Measurements from ENCODE around the gene ERCC4.

ERCC4 gene

DNA sequence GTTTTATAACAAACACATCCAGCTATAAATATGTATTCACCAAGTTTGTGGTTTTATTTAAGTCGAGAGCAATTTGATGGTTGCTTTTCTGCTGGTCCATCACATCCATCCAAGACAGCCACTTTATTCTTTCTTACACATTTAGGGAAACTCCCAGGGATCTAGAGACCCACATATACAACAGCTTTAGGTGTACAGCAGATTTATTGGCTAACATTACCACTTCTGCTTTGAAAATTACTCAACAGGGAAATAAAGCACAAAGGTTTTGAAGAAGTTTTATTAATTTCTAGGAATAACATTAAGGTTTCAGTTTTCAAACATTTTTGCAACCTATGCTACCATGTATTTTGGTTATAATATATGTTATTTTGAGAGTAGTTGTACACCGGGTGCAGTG is 6.9 kb downstream of the ERCC4 start:
- ChIA-PET POLR2A (no interaction called here), CTCF (no interaction called here)
- Histone ChIP-seq H3K4me3 (ENCODE audit: low read depth, low read length) (no peak overlapping the region), H3K36me3 (ENCODE audit: control insufficient read depth in 2 of 2, insufficient read depth in 1 of 2, low read length in 2 of 2) (peaks cover 22 to 62% of the 10 kb centered on the region in 2 experiments), H3K9me3 (ENCODE audit: control insufficient read depth, insufficient read depth, low read depth, low read length) (no peaks in the 10 kb centered on the region), H3K27ac (ENCODE audit: extremely low read depth, low read depth, low read length) (no peak overlapping the region), H3K4me1 (ENCODE audit: control insufficient read depth, insufficient read depth, low read length) (no peaks in the 10 kb centered on the region)
- TF ChIP-seq, protein P1, sequence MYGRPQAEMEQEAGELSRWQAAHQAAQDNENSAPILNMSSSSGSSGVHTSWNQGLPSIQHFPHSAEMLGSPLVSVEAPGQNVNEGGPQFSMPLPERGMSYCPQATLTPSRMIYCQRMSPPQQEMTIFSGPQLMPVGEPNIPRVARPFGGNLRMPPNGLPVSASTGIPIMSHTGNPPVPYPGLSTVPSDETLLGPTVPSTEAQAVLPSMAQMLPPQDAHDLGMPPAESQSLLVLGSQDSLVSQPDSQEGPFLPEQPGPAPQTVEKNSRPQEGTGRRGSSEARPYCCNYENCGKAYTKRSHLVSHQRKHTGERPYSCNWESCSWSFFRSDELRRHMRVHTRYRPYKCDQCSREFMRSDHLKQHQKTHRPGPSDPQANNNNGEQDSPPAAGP (tag by site-specific recombination; IDR thresholded peaks at IDR 0.05): no peak
- TF ChIP-seq, protein P2, sequence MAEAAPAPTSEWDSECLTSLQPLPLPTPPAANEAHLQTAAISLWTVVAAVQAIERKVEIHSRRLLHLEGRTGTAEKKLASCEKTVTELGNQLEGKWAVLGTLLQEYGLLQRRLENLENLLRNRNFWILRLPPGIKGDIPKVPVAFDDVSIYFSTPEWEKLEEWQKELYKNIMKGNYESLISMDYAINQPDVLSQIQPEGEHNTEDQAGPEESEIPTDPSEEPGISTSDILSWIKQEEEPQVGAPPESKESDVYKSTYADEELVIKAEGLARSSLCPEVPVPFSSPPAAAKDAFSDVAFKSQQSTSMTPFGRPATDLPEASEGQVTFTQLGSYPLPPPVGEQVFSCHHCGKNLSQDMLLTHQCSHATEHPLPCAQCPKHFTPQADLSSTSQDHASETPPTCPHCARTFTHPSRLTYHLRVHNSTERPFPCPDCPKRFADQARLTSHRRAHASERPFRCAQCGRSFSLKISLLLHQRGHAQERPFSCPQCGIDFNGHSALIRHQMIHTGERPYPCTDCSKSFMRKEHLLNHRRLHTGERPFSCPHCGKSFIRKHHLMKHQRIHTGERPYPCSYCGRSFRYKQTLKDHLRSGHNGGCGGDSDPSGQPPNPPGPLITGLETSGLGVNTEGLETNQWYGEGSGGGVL (tag by site-specific recombination; IDR thresholded peaks at IDR 0.05): no peak
- TF ChIP-seq ZNF791 (tag by site-specific recombination; IDR thresholded peaks at IDR 0.05) (no peak), ZNF521 (tag by site-specific recombination; IDR thresholded peaks at IDR 0.05) (no peak), ZNF747 (tag by site-specific recombination; IDR thresholded peaks at IDR 0.05) (no peak), ZNF10 (tag by site-specific recombination; IDR thresholded peaks at IDR 0.05) (no peak), ZNF391 (tag by site-specific recombination; IDR thresholded peaks at IDR 0.05; ENCODE audit: borderline replicate concordance, low read depth) (no peak), ZNF544 (tag by site-specific recombination; IDR thresholded peaks at IDR 0.05) (no peak)
- TF ChIP-seq, protein P3, sequence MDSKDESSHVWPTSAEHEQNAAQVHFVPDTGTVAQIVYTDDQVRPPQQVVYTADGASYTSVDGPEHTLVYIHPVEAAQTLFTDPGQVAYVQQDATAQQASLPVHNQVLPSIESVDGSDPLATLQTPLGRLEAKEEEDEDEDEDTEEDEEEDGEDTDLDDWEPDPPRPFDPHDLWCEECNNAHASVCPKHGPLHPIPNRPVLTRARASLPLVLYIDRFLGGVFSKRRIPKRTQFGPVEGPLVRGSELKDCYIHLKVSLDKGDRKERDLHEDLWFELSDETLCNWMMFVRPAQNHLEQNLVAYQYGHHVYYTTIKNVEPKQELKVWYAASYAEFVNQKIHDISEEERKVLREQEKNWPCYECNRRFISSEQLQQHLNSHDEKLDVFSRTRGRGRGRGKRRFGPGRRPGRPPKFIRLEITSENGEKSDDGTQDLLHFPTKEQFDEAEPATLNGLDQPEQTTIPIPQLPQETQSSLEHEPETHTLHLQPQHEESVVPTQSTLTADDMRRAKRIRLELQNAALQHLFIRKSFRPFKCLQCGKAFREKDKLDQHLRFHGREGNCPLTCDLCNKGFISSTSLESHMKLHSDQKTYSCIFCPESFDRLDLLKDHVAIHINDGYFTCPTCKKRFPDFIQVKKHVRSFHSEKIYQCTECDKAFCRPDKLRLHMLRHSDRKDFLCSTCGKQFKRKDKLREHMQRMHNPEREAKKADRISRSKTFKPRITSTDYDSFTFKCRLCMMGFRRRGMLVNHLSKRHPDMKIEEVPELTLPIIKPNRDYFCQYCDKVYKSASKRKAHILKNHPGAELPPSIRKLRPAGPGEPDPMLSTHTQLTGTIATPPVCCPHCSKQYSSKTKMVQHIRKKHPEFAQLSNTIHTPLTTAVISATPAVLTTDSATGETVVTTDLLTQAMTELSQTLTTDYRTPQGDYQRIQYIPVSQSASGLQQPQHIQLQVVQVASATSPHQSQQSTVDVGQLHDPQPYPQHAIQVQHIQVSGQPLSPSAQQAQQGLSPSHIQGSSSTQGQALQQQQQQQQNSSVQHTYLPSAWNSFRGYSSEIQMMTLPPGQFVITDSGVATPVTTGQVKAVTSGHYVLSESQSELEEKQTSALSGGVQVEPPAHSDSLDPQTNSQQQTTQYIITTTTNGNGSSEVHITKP (tag by site-specific recombination; IDR thresholded peaks at IDR 0.05): no peak
- TF ChIP-seq, protein P4, sequence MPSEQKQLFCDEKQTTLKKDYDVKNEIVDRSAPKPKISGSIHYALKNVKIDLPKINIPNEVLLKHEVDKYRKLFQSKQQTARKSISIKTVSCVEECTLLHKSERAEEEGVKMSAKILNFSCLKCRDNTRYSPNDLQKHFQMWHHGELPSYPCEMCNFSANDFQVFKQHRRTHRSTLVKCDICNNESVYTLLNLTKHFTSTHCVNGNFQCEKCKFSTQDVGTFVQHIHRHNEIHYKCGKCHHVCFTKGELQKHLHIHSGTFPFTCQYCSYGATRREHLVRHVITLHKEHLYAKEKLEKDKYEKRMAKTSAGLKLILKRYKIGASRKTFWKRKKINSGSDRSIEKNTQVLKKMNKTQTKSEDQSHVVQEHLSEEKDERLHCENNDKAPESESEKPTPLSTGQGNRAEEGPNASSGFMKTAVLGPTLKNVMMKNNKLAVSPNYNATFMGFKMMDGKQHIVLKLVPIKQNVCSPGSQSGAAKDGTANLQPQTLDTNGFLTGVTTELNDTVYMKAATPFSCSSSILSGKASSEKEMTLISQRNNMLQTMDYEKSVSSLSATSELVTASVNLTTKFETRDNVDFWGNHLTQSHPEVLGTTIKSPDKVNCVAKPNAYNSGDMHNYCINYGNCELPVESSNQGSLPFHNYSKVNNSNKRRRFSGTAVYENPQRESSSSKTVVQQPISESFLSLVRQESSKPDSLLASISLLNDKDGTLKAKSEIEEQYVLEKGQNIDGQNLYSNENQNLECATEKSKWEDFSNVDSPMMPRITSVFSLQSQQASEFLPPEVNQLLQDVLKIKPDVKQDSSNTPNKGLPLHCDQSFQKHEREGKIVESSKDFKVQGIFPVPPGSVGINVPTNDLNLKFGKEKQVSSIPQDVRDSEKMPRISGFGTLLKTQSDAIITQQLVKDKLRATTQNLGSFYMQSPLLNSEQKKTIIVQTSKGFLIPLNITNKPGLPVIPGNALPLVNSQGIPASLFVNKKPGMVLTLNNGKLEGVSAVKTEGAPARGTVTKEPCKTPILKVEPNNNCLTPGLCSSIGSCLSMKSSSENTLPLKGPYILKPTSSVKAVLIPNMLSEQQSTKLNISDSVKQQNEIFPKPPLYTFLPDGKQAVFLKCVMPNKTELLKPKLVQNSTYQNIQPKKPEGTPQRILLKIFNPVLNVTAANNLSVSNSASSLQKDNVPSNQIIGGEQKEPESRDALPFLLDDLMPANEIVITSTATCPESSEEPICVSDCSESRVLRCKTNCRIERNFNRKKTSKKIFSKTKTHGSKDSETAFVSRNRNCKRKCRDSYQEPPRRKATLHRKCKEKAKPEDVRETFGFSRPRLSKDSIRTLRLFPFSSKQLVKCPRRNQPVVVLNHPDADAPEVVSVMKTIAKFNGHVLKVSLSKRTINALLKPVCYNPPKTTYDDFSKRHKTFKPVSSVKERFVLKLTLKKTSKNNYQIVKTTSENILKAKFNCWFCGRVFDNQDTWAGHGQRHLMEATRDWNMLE (tag by site-specific recombination; conservative IDR thresholded peaks at IDR 0.05; ENCODE audit: low read depth): no peak

DNA sequence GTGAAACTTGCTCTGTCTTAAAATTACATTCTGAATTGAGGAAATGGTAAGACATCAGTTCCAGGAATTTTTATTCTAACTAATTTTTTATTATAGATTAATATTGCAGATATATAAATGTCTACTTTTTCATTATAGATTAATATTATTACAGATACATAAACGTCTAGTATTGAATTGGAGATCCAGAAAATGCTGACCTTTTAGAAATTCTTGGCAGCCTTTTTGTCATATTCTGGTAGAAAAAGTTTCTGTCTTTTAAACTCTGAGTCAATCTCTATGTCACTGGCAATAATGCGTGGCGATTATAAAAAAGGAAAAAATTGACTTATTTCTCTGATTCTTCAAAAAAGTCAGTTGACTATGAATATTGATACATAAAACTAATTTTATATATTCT is 8.7 kb downstream of the ERCC4 start:
- Histone ChIP-seq H3K9me3 (ENCODE audit: control insufficient read depth, insufficient read depth, low read depth, low read length) (no peaks in the 10 kb centered on the region), H3K27ac (ENCODE audit: extremely low read depth, low read depth, low read length) (no peak overlapping the region), H3K4me1 (ENCODE audit: control insufficient read depth, insufficient read depth, low read length) (no peaks in the 10 kb centered on the region), H3K4me3 (ENCODE audit: low read depth, low read length) (no peak overlapping the region), H3K36me3 (ENCODE audit: control insufficient read depth in 2 of 2, insufficient read depth in 1 of 2, low read length in 2 of 2) (peaks cover 16 to 62% of the 10 kb centered on the region in 2 experiments)
- ChIA-PET CTCF (no interaction called here), POLR2A (no interaction called here)
- TF ChIP-seq, protein P5, sequence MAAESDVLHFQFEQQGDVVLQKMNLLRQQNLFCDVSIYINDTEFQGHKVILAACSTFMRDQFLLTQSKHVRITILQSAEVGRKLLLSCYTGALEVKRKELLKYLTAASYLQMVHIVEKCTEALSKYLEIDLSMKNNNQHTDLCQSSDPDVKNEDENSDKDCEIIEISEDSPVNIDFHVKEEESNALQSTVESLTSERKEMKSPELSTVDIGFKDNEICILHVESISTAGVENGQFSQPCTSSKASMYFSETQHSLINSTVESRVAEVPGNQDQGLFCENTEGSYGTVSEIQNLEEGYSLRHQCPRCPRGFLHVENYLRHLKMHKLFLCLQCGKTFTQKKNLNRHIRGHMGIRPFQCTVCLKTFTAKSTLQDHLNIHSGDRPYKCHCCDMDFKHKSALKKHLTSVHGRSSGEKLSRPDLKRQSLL (tag by site-specific recombination; IDR thresholded peaks at IDR 0.05): no peak
- TF ChIP-seq ZNF664 (tag by site-specific recombination; IDR thresholded peaks at IDR 0.05) (no peak), ZNF140 (tag by site-specific recombination; IDR thresholded peaks at IDR 0.05) (no peak), SP3 (tag by site-specific recombination; IDR thresholded peaks at IDR 0.05) (no peak), ZNF174 (tag by site-specific recombination; IDR thresholded peaks at IDR 0.05) (no peak)
- TF ChIP-seq, protein P6, sequence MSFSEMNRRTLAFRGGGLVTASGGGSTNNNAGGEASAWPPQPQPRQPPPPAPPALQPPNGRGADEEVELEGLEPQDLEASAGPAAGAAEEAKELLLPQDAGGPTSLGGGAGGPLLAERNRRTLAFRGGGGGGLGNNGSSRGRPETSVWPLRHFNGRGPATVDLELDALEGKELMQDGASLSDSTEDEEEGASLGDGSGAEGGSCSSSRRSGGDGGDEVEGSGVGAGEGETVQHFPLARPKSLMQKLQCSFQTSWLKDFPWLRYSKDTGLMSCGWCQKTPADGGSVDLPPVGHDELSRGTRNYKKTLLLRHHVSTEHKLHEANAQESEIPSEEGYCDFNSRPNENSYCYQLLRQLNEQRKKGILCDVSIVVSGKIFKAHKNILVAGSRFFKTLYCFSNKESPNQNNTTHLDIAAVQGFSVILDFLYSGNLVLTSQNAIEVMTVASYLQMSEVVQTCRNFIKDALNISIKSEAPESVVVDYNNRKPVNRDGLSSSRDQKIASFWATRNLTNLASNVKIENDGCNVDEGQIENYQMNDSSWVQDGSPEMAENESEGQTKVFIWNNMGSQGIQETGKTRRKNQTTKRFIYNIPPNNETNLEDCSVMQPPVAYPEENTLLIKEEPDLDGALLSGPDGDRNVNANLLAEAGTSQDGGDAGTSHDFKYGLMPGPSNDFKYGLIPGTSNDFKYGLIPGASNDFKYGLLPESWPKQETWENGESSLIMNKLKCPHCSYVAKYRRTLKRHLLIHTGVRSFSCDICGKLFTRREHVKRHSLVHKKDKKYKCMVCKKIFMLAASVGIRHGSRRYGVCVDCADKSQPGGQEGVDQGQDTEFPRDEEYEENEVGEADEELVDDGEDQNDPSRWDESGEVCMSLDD (tag by site-specific recombination; IDR thresholded peaks at IDR 0.05): no peak
